Fibroblast of lung (primary cell): Measurements from ENCODE around the gene PRKAG2.

ENCODE experiments used
- EZH2 ChIP-seq: IDR thresholded peaks from 2 replicates; pipeline ENCODE4 v1.5.1; 2012; ENCODE audit warnings: low read length, control low read depth, mild to moderate bottlenecking; ENCODE audit errors: missing control alignments
- TF ChIP-seq, protein P1 (sequence below), 2 donors: IDR thresholded peaks in 1 of 2; conservative IDR thresholded peaks in 1 of 2; 1 replicate in 1 of 2; 2 replicates in 1 of 2; pipeline ENCODE4 v1.5.1; 2011 to 2012; ENCODE audit warnings: low read length in 2 of 2, control low read depth in 1 of 2, inconsistent platforms in 1 of 2, low read depth in 1 of 2, mild to moderate bottlenecking in 1 of 2

GRCh38 chr7:151686016-151686766 lies 190.7 kb downstream of the PRKAG2 start:
- TF ChIP-seq, protein P1, sequence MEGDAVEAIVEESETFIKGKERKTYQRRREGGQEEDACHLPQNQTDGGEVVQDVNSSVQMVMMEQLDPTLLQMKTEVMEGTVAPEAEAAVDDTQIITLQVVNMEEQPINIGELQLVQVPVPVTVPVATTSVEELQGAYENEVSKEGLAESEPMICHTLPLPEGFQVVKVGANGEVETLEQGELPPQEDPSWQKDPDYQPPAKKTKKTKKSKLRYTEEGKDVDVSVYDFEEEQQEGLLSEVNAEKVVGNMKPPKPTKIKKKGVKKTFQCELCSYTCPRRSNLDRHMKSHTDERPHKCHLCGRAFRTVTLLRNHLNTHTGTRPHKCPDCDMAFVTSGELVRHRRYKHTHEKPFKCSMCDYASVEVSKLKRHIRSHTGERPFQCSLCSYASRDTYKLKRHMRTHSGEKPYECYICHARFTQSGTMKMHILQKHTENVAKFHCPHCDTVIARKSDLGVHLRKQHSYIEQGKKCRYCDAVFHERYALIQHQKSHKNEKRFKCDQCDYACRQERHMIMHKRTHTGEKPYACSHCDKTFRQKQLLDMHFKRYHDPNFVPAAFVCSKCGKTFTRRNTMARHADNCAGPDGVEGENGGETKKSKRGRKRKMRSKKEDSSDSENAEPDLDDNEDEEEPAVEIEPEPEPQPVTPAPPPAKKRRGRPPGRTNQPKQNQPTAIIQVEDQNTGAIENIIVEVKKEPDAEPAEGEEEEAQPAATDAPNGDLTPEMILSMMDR (conservative IDR thresholded peaks at IDR 0.05 in 1 of 2, IDR thresholded peaks at IDR 0.05 in 1 of 2; ENCODE audit: low read depth in 1 of 2, low read length in 2 of 2): no peak
- no peak for TF ChIP-seq EZH2
